Endometrium (tissue), 2 donors: Measurements from ENCODE around the gene DCPS.
"Not testable (repeated sequence)": the region's sequence is repeated elsewhere in the genome, so short reads cannot be mapped to it uniquely, and the experiment has no call there.

Source experiments
- FAIRE-seq: peaks from 2 replicates; lab custom pipeline; 2012; peaks lifted over from hg19 to GRCh38; lab: Jason Lieb, UNC
- donor health status: control.
- donor health status: control.

The DCPS gene

GRCh38 chr11:126303623-126304456 lies at the start of gene DCPS:
TSS of gene DCPS (plus strand) at chr11:126304060. CDS start at chr11:126304081, 21 bp downstream.
- FAIRE-seq, result no peak

- no peak for FAIRE-seq
These were observed 49.0 kb upstream of the DCPS start for GRCh38 chr11:126254819-126255218.

GRCh38 chr11:126255507-126255906 lies 48.4 kb upstream of the DCPS start:
- FAIRE-seq, result not testable (repeated sequence)

- no peak for FAIRE-seq
These were observed 47.6 kb upstream of the DCPS start for GRCh38 chr11:126256216-126256615.

GRCh38 chr11:126257144-126257543 lies 46.7 kb upstream of the DCPS start:
- FAIRE-seq, result no peak

GRCh38 chr11:126257764-126258163 lies 46.1 kb upstream of the DCPS start:
- FAIRE-seq, result no peak

- FAIRE-seq, result no peak
These were observed 41.6 kb upstream of the DCPS start for GRCh38 chr11:126262216-126262615.

GRCh38 chr11:126263489-126263888 lies 40.4 kb upstream of the DCPS start:
- FAIRE-seq, result no peak

GRCh38 chr11:126265811-126266210 lies 38.0 kb upstream of the DCPS start:
- FAIRE-seq, result no peak

- FAIRE-seq, result no peak
These were observed 36.2 kb upstream of the DCPS start for GRCh38 chr11:126267650-126268049.

- no peak for FAIRE-seq
These were observed 35.5 kb upstream of the DCPS start for GRCh38 chr11:126268361-126268707.

- peak; percentile 94 for FAIRE-seq
These were observed 34.9 kb upstream of the DCPS start, which contains the start of the genes FOXRED1 and SRPRA for GRCh38 chr11:126268708-126269579. TSS of gene FOXRED1 (plus strand) at chr11:126269154. CDS start at chr11:126269207, 53 bp downstream. TSS of gene SRPRA (minus strand) at chr11:126268895. CDS start at chr11:126268804, 91 bp downstream.

GRCh38 chr11:126277322-126277721 lies 26.5 kb upstream of the DCPS start:
- FAIRE-seq, result no peak

- FAIRE-seq, result no peak
These were observed 26.1 kb upstream of the DCPS start for GRCh38 chr11:126277780-126278179.

GRCh38 chr11:126279191-126279590 lies 24.7 kb upstream of the DCPS start:
- no peak for FAIRE-seq

- FAIRE-seq, result no peak
These were observed 23.3 kb upstream of the DCPS start for GRCh38 chr11:126280595-126280994.

GRCh38 chr11:126281245-126281644 lies 22.6 kb upstream of the DCPS start:
- no peak for FAIRE-seq

GRCh38 chr11:126281666-126282175 lies 22.1 kb upstream of the DCPS start:
- FAIRE-seq, result no peak

GRCh38 chr11:126282361-126282735 lies 21.5 kb upstream of the DCPS start:
- no peak for FAIRE-seq

GRCh38 chr11:126282736-126283591 lies 20.9 kb upstream of the DCPS start, which contains the start of gene TIRAP:
TSS of gene TIRAP (plus strand) at chr11:126283093. CDS start at chr11:126290895, 7,802 bp downstream.
- no peak for FAIRE-seq

GRCh38 chr11:126284829-126285228 lies 19.0 kb upstream of the DCPS start:
- no peak for FAIRE-seq

- FAIRE-seq, result no peak
These were observed 15.6 kb upstream of the DCPS start for GRCh38 chr11:126288237-126288636.
